GM23338 (cell line): ENCODE measurements around the gene UTP20. TPM values are rescaled to one million over a fixed set of nuclear protein-coding genes. Genes with fewer than 3 reads are reported as not detected.

Source experiments
- EZH2 ChIP-seq: fragments of 200-600 bp; sonication (generic); IDR thresholded peaks from one replicate; pipeline ENCODE4 v1.8.0; 2017; ENCODE audit warnings: antibody characterized with exemption, mild to moderate bottlenecking, low read depth; ENCODE audit not compliant: unreplicated experiment
- JUNB ChIP-seq: IDR thresholded peaks from one replicate; pipeline ENCODE4 v1.6.1; 2016; ENCODE audit warnings: antibody characterized with exemption; ENCODE audit not compliant: unreplicated experiment
- NANOG ChIP-seq: IDR thresholded peaks from 2 replicates; pipeline ENCODE4 v1.6.1; 2016; ENCODE audit warnings: antibody characterized with exemption, borderline replicate concordance
- POLR2AphosphoS5 ChIP-seq: IDR thresholded peaks from 2 replicates; pipeline ENCODE4 v1.6.1; 2016; ENCODE audit warnings: antibody characterized with exemption, low read depth
- STAT1 ChIP-seq: IDR thresholded peaks from one replicate; pipeline ENCODE4 v1.6.1; 2016; ENCODE audit warnings: antibody characterized with exemption; ENCODE audit not compliant: unreplicated experiment
- polyA plus RNA-seq: library from polyadenylated mRNA; unstranded; fragments of >200 nt; fragmentation: Nextera tagmentation; extraction: Ambion mirVana; gene quantifications from 2 replicates; pipeline ENCODE4 v1.2.1, GENCODE V29; 2016
- total RNA-seq: library from RNA; depleted of rRNA; stranded (reverse); fragments of >200 nt; shearing (Covaris generic); gene quantifications from 2 replicates; pipeline ENCODE4 v1.2.3, GENCODE V29; 2014
- TF ChIP-seq, protein P1 (sequence below): fragments of 250-450 bp; sonication (Bioruptor Pico); IDR thresholded peaks from 2 replicates; pipeline ENCODE4 v1.5.0; 2020; ENCODE audit warnings: mild to moderate bottlenecking, moderate library complexity
- TF ChIP-seq, protein P2 (sequence below): IDR thresholded peaks from one replicate; pipeline ENCODE4 v1.6.1; 2018; ENCODE audit warnings: antibody characterized with exemption; ENCODE audit not compliant: unreplicated experiment
- TF ChIP-seq, protein P3 (sequence below): IDR thresholded peaks from 2 replicates; pipeline ENCODE4 v1.6.1; 2016; ENCODE audit warnings: antibody characterized with exemption

Gene UTP20
- total and polyA plus RNA-seq, 2 experiments from 2014 or later: 13.1 to 59.6 TPM

DNA sequence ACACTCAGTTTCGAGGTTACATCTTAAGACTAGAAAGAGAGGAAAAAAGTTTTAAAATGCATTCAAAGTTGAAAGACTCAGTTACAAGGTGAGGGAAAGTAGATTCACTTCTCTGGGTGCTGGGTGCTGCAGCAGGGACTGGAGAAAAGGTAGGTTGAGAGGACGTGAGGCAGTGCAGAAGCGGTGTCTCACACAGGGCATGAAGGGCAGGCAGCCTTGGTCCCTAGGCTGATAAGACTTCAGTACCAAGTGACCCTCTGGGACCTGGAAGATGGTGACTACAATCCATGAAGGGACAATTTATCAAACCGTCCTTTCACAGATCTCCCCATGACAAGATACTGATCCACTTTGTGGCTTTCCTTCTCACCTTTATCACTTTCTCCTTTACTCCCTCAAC is 22.5 kb upstream of the UTP20 start (continued):
- TF ChIP-seq, protein P1, sequence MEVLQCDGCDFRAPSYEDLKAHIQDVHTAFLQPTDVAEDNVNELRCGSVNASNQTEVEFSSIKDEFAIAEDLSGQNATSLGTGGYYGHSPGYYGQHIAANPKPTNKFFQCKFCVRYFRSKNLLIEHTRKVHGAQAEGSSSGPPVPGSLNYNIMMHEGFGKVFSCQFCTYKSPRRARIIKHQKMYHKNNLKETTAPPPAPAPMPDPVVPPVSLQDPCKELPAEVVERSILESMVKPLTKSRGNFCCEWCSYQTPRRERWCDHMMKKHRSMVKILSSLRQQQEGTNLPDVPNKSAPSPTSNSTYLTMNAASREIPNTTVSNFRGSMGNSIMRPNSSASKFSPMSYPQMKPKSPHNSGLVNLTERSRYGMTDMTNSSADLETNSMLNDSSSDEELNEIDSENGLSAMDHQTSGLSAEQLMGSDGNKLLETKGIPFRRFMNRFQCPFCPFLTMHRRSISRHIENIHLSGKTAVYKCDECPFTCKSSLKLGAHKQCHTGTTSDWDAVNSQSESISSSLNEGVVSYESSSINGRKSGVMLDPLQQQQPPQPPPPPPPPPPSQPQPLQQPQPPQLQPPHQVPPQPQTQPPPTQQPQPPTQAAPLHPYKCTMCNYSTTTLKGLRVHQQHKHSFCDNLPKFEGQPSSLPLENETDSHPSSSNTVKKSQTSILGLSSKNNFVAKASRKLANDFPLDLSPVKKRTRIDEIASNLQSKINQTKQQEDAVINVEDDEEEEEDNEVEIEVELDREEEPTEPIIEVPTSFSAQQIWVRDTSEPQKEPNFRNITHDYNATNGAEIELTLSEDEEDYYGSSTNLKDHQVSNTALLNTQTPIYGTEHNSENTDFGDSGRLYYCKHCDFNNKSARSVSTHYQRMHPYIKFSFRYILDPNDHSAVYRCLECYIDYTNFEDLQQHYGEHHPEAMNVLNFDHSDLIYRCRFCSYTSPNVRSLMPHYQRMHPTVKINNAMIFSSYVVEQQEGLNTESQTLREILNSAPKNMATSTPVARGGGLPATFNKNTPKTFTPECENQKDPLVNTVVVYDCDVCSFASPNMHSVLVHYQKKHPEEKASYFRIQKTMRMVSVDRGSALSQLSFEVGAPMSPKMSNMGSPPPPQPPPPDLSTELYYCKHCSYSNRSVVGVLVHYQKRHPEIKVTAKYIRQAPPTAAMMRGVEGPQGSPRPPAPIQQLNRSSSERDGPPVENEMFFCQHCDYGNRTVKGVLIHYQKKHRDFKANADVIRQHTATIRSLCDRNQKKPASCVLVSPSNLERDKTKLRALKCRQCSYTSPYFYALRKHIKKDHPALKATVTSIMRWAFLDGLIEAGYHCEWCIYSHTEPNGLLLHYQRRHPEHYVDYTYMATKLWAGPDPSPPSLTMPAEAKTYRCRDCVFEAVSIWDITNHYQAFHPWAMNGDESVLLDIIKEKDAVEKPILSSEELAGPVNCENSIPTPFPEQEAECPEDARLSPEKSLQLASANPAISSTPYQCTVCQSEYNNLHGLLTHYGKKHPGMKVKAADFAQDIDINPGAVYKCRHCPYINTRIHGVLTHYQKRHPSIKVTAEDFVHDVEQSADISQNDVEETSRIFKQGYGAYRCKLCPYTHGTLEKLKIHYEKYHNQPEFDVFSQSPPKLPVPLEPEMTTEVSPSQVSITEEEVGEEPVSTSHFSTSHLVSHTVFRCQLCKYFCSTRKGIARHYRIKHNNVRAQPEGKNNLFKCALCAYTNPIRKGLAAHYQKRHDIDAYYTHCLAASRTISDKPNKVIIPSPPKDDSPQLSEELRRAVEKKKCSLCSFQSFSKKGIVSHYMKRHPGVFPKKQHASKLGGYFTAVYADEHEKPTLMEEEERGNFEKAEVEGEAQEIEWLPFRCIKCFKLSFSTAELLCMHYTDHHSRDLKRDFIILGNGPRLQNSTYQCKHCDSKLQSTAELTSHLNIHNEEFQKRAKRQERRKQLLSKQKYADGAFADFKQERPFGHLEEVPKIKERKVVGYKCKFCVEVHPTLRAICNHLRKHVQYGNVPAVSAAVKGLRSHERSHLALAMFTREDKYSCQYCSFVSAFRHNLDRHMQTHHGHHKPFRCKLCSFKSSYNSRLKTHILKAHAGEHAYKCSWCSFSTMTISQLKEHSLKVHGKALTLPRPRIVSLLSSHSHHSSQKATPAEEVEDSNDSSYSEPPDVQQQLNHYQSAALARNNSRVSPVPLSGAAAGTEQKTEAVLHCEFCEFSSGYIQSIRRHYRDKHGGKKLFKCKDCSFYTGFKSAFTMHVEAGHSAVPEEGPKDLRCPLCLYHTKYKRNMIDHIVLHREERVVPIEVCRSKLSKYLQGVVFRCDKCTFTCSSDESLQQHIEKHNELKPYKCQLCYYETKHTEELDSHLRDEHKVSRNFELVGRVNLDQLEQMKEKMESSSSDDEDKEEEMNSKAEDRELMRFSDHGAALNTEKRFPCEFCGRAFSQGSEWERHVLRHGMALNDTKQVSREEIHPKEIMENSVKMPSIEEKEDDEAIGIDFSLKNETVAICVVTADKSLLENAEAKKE (CRISPR knock-in tag): no peak
- TF ChIP-seq, protein P2, sequence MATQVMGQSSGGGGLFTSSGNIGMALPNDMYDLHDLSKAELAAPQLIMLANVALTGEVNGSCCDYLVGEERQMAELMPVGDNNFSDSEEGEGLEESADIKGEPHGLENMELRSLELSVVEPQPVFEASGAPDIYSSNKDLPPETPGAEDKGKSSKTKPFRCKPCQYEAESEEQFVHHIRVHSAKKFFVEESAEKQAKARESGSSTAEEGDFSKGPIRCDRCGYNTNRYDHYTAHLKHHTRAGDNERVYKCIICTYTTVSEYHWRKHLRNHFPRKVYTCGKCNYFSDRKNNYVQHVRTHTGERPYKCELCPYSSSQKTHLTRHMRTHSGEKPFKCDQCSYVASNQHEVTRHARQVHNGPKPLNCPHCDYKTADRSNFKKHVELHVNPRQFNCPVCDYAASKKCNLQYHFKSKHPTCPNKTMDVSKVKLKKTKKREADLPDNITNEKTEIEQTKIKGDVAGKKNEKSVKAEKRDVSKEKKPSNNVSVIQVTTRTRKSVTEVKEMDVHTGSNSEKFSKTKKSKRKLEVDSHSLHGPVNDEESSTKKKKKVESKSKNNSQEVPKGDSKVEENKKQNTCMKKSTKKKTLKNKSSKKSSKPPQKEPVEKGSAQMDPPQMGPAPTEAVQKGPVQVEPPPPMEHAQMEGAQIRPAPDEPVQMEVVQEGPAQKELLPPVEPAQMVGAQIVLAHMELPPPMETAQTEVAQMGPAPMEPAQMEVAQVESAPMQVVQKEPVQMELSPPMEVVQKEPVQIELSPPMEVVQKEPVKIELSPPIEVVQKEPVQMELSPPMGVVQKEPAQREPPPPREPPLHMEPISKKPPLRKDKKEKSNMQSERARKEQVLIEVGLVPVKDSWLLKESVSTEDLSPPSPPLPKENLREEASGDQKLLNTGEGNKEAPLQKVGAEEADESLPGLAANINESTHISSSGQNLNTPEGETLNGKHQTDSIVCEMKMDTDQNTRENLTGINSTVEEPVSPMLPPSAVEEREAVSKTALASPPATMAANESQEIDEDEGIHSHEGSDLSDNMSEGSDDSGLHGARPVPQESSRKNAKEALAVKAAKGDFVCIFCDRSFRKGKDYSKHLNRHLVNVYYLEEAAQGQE: no peak
- TF ChIP-seq JUNB: no peak
- TF ChIP-seq, protein P3, sequence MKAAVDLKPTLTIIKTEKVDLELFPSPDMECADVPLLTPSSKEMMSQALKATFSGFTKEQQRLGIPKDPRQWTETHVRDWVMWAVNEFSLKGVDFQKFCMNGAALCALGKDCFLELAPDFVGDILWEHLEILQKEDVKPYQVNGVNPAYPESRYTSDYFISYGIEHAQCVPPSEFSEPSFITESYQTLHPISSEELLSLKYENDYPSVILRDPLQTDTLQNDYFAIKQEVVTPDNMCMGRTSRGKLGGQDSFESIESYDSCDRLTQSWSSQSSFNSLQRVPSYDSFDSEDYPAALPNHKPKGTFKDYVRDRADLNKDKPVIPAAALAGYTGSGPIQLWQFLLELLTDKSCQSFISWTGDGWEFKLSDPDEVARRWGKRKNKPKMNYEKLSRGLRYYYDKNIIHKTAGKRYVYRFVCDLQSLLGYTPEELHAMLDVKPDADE: no peak
- TF ChIP-seq NANOG: no peak
- TF ChIP-seq EZH2: no peak
- no peak for TF ChIP-seq POLR2AphosphoS5
- no peak for TF ChIP-seq STAT1
